Stimulated activated CD4-positive, alpha-beta T cell treated with anti-CD3 and anti-CD28 coated beads, TNF-alpha, amount 100 ng/mL, for 48 hours (primary cell): ENCODE measurements around the gene RRAGC.

Source experiments
- DNase-seq, 3 donors: peaks; one replicate each; pipeline ENCODE4 v3.0.0-alpha.2; 2020; ENCODE audit warnings: low read depth in 3 of 3

Gene RRAGC, protein sequence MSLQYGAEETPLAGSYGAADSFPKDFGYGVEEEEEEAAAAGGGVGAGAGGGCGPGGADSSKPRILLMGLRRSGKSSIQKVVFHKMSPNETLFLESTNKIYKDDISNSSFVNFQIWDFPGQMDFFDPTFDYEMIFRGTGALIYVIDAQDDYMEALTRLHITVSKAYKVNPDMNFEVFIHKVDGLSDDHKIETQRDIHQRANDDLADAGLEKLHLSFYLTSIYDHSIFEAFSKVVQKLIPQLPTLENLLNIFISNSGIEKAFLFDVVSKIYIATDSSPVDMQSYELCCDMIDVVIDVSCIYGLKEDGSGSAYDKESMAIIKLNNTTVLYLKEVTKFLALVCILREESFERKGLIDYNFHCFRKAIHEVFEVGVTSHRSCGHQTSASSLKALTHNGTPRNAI

GRCh38 chr1:38859561-38860453 lies at the start of gene RRAGC:
Gene RRAGC (minus strand): TSS chr1:38859772. CDS start chr1:38859646, 126 bp downstream.
- peak; percentile 95 to 98 (median 97) for DNase-seq

GRCh38 chr1:38908821-38909220 lies 49.2 kb upstream of the RRAGC start:
- DNase-seq, result no peak

GRCh38 chr1:38905985-38906384 lies 46.4 kb upstream of the RRAGC start:
- no peak for DNase-seq

GRCh38 chr1:38899560-38899959 lies 40.0 kb upstream of the RRAGC start:
- DNase-seq, result no peak

DNA sequence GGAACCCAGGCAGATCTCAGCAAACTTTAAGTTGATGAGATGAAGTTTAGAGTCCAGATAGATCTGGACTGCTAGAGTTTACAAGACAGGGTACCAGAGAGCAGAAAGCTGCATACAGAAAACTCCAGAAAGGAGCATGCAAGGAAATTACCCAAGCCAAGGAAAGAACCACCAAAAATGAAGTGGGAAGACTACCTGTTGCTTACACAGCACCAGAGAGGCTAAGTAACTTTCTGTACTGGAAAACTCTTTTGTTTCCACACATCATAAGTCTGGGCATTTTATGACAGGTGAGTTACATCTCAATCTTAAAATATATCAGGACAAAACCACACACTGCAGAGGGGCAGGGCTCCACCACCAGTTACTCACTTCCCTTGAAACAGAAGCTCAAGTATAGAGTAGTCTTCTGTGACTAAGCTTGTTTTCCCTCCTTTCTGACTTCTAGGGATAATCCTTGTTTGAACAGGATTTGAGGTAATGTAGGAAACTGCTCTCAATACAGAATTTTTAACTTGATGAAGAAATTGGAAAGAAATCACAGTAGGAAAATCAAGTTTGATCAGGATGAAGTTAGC lies 39.2 kb upstream of the RRAGC start:
- DNase-seq, result no peak

GRCh38 chr1:38896169-38896568 lies 36.6 kb upstream of the RRAGC start:
- DNase-seq, result no peak

- no peak for DNase-seq
These were observed 33.4 kb upstream of the RRAGC start for GRCh38 chr1:38892976-38893375.

GRCh38 chr1:38891753-38892152 lies 32.2 kb upstream of the RRAGC start:
- no peak for DNase-seq

DNA sequence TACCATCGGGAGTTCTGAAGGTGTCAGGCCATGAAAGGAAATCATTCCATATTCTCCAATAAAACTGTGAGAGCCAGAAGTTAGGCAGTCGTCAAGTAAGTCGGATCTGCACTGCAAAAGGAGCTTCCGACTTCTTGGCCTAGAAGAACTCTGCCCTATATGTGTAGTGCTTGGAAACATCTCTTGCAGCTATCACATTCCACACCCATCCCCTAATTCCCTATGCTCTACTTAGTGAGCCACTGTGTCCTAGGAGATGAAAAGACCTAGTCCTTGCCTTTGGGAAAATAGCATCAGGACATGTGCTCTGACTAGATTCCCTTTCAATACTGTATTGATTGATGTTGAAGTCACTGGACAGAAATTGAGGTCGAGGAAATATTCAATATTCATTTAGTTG lies 30.0 kb upstream of the RRAGC start:
- no peak for DNase-seq

GRCh38 chr1:38888423-38889333 lies 29.1 kb upstream of the RRAGC start:
- DNase-seq, result no peak

- no peak for DNase-seq
These were observed 25.5 kb upstream of the RRAGC start for GRCh38 chr1:38885092-38885491.

DNA sequence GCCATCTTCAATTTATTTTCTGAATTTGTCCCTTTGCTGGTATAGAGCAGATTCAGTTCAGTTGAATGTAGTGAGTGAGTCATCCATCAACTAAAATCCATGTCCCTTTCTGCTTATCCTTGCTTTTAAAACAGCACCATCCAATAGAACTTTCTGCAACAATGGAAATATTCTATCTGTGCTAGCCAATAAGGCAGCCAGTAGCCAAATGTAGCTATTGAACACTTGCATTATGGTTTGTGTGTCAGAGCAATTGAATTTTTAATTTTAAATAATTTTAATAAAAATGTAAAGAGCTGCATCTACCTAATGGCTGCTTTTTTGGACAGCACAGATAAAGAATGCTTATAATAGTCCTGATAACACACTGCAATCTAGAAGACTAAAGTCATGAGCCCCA lies 21.9 kb upstream of the RRAGC start, which contains the start of gene GJA9:
Gene GJA9, minus strand, starts transcription at position 101 of the 400 bp plus-strand sequence. CDS start 5,489 bp downstream, outside the sequence.
- DNase-seq, result no peak

DNA sequence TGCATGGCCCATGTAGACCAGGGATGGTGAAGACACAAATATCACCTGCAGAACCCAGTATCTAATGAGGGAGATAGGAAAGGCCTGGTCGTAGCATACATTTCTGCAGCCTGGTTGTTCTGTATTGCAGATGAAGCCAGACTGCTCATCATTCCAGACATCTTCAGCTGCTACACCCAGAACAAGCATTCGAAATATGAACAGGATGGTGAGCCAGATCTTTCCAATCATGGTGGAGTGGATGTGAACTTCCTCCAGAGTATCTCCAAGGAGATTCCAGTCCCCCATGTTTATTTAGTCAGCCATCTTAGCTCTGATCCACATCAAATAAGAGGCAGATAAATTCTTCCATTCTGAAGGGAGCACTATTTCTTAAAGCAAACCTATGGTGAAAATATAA lies 16.2 kb upstream of the RRAGC start:
- DNase-seq, result no peak

DNA sequence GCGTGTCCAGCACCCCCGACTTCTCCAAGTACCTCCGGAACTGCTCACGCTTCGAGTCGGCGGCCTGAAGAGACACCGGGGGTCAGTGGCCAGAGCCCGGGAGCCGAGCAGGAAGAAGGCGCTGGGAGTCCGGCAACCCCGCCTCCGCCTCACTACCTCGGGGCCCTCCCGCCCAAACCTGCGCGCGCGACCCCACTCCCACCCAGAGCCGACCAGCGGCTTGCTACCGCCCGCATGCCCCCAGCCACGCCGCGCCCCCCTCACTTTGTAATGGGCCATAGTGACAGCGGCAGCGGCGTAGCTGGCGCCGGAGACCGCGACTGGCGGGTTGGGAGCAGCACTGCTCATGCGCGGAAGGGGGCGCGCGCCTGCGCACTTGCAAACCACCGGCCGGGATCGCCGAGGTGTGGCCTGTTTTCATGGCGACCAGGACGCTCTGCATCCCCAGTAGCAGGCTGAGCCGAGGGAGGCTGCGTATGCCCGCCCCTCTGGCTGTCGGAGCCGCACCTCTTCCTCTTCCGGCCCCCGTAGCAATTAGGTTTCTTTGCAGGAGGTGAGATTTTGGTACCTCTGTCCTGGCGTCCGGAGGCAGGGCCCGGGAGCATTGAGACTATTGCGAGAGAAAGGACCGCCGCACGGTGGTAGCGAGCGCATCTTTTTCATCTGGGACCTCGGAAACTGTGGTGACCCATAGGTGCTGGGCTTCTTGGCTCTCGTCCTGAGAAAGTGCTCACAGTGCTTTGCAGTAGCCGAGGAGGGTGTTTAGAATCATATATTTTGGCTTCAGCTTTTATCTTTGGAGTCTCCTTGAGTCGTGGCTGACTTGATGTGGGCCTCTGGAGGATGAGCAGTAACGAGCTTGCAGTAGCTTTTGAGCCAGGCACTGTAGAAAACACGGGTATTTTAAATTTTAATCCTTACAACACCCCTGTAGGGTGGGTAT lies 13.7 kb upstream of the RRAGC start, which contains the start of gene MYCBP:
Gene MYCBP, minus strand, starts transcription at position 322 of the 943 bp plus-strand sequence. Its CDS starts 43 bp downstream, at position 279.
- DNase-seq, result peak; percentile 91 to 94 (median 93)

- DNase-seq, result peak in 1 of 3 donors; percentile 15
These were observed 12.9 kb upstream of the RRAGC start for GRCh38 chr1:38872401-38873026.

- DNase-seq, result no peak
These were observed 11.4 kb upstream of the RRAGC start for GRCh38 chr1:38870996-38871395.

GRCh38 chr1:38867208-38867607 lies 7.6 kb upstream of the RRAGC start:
- DNase-seq, result no peak

- no peak for DNase-seq
These were observed 5.6 kb upstream of the RRAGC start for GRCh38 chr1:38865112-38865715.

- DNase-seq, result no peak
These were observed 853 bp upstream of the RRAGC start for GRCh38 chr1:38860454-38860795.
